ENCODE results near the gene LBHD2. TPM values are rescaled to one million over a fixed set of nuclear protein-coding genes. Genes with fewer than 3 reads are reported as not detected.

Gene LBHD2
- total and polyA plus RNA-seq, 2 of the 13 experiments (the other 11 are each of a cell fraction or from before 2014, with no cell fraction given): 0.67 to 1.00 TPM

GRCh38 chr14:103097994-103098957, 14.3 kb downstream of the LBHD2 start (continued):
- no peak for TF ChIP-seq GABPB1 (CRISPR knock-in tag; IDR thresholded peaks at IDR 0.05)
- TF ChIP-seq KLF6 (CRISPR knock-in tag; IDR thresholded peaks at IDR 0.05): no peak
- no peak for TF ChIP-seq HMGA1 (CRISPR knock-in tag; conservative IDR thresholded peaks at IDR 0.05)
- no peak for TF ChIP-seq NFYB (CRISPR knock-in tag; IDR thresholded peaks at IDR 0.05)
- no peak for TF ChIP-seq GATA4 (IDR thresholded peaks at IDR 0.05; ENCODE audit: borderline replicate concordance, low read depth)
- TF ChIP-seq ZNF570 (CRISPR knock-in tag; IDR thresholded peaks at IDR 0.05; ENCODE audit: borderline replicate concordance): no peak
- no peak for TF ChIP-seq NFE2L2 (IDR thresholded peaks at IDR 0.05; ENCODE audit: low read length)
- TF ChIP-seq ZNF44 (CRISPR knock-in tag; IDR thresholded peaks at IDR 0.05): no peak
- no peak for TF ChIP-seq CBX1 (IDR thresholded peaks at IDR 0.05; ENCODE audit: low read depth)
- no peak for TF ChIP-seq ZNF792 (CRISPR knock-in tag; IDR thresholded peaks at IDR 0.05)
- no peak for TF ChIP-seq KDM3A (CRISPR knock-in tag; IDR thresholded peaks at IDR 0.05; ENCODE audit: low read depth)
- 0 out of 2 replicates have a peak, but pooled peaks have one; percentile 36 for TF ChIP-seq SALL2 (CRISPR knock-in tag; IDR thresholded peaks at IDR 0.05)
- no peak for TF ChIP-seq RAD21 (CRISPR knock-in tag; IDR thresholded peaks at IDR 0.05)
- TF ChIP-seq NR2F1 (CRISPR knock-in tag; IDR thresholded peaks at IDR 0.05): no peak
- no peak for TF ChIP-seq BHLHE40 (IDR thresholded peaks at IDR 0.05; ENCODE audit: low read length)
- no peak for TF ChIP-seq ZNF616 (CRISPR knock-in tag; IDR thresholded peaks at IDR 0.05; ENCODE audit: low read depth)
- peak; percentile 85 for TF ChIP-seq HOXD1 (CRISPR knock-in tag; IDR thresholded peaks at IDR 0.05)
- TF ChIP-seq ZNF549 (CRISPR knock-in tag; IDR thresholded peaks at IDR 0.05): no peak
- TF ChIP-seq, protein P1, sequence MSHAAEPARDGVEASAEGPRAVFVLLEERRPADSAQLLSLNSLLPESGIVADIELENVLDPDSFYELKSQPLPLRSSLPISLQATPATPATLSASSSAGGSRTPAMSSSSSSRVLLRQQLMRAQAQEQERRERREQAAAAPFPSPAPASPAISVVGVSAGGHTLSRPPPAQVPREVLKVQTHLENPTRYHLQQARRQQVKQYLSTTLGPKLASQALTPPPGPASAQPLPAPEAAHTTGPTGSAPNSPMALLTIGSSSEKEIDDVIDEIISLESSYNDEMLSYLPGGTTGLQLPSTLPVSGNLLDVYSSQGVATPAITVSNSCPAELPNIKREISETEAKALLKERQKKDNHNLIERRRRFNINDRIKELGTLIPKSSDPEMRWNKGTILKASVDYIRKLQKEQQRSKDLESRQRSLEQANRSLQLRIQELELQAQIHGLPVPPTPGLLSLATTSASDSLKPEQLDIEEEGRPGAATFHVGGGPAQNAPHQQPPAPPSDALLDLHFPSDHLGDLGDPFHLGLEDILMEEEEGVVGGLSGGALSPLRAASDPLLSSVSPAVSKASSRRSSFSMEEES (CRISPR knock-in tag; IDR thresholded peaks at IDR 0.05): no peak
- TF ChIP-seq REL (CRISPR knock-in tag; conservative IDR thresholded peaks at IDR 0.05): no peak
- TF ChIP-seq SAFB2 (CRISPR knock-in tag; IDR thresholded peaks at IDR 0.05; ENCODE audit: borderline replicate concordance, low read depth): no peak
- 0 out of 2 replicates have a peak, but pooled peaks have one; percentile 6 for TF ChIP-seq GTF3A (CRISPR knock-in tag; conservative IDR thresholded peaks at IDR 0.05)
- TF ChIP-seq ZNF496 (CRISPR knock-in tag; IDR thresholded peaks at IDR 0.05; ENCODE audit: insufficient replicate concordance): no peak
- TF ChIP-seq ZNF205 (CRISPR knock-in tag; IDR thresholded peaks at IDR 0.05): 0 out of 2 replicates have a peak, but pooled peaks have one; percentile 6
- no peak for TF ChIP-seq ZFAT (CRISPR knock-in tag; conservative IDR thresholded peaks at IDR 0.05)
- TF ChIP-seq CCAR2 (optimal IDR thresholded peaks at IDR 0.05; ENCODE audit: low read depth, low read length): no peak
- 0 out of 2 replicates have a peak, but pooled peaks have one; percentile 14 for TF ChIP-seq ZNF761 (CRISPR knock-in tag; conservative IDR thresholded peaks at IDR 0.05)
- TF ChIP-seq TBX2 (CRISPR knock-in tag; IDR thresholded peaks at IDR 0.05; ENCODE audit: borderline replicate concordance): no peak
- TF ChIP-seq ISX (CRISPR knock-in tag; conservative IDR thresholded peaks at IDR 0.05): no peak
- no peak for TF ChIP-seq SMAD3 (CRISPR knock-in tag; IDR thresholded peaks at IDR 0.05)
- TF ChIP-seq TCF7L2 (IDR thresholded peaks at IDR 0.05; ENCODE audit: low read depth, low read length): no peak
- TF ChIP-seq, protein P2, sequence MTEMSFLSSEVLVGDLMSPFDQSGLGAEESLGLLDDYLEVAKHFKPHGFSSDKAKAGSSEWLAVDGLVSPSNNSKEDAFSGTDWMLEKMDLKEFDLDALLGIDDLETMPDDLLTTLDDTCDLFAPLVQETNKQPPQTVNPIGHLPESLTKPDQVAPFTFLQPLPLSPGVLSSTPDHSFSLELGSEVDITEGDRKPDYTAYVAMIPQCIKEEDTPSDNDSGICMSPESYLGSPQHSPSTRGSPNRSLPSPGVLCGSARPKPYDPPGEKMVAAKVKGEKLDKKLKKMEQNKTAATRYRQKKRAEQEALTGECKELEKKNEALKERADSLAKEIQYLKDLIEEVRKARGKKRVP (CRISPR knock-in tag; IDR thresholded peaks at IDR 0.05): no peak
